PC-3 (cell line): ENCODE data around the gene EPN1.

Source experiments
- EZH2 ChIP-seq: fragments of 300-600 bp; sonication (generic); IDR thresholded peaks from one replicate; pipeline ENCODE4 v1.6.1; 2017; ENCODE audit warnings: antibody characterized with exemption, mild to moderate bottlenecking, low read length; ENCODE audit not compliant: unreplicated experiment
- EZH2phosphoT487 ChIP-seq: fragments of 300-600 bp; sonication (generic); IDR thresholded peaks from 2 replicates; pipeline ENCODE4 v1.6.1; 2018; ENCODE audit warnings: mild to moderate bottlenecking, antibody characterized with exemption, low read length, borderline replicate concordance
- TF ChIP-seq, protein P1 (sequence below): fragments of 300-600 bp; sonication (generic); conservative IDR thresholded peaks from 2 replicates; pipeline ENCODE4 v1.5.1; 2017; ENCODE audit warnings: antibody characterized with exemption, low read depth, mild to moderate bottlenecking, low read length

DNA sequence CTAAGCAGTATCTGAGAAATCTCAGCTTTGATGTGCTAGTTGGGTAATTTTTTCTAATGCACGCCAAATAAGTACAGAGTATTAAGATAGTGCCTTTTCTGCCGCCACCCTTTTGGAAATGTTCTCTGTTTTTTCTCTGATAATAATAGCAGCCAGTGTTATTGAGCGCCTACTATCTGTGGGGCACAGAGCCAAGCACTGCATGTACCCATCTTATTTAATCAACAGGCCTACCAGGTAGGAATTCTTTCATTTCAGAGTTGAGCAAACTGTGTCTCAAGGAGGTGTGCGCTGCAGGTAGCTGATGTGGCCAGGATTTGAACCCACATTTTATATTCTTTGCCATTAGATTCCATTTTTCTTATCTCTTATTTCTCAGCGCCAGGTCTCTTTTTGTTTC, 1.4 kb downstream of the EPN1 start:
- TF ChIP-seq, protein P1, sequence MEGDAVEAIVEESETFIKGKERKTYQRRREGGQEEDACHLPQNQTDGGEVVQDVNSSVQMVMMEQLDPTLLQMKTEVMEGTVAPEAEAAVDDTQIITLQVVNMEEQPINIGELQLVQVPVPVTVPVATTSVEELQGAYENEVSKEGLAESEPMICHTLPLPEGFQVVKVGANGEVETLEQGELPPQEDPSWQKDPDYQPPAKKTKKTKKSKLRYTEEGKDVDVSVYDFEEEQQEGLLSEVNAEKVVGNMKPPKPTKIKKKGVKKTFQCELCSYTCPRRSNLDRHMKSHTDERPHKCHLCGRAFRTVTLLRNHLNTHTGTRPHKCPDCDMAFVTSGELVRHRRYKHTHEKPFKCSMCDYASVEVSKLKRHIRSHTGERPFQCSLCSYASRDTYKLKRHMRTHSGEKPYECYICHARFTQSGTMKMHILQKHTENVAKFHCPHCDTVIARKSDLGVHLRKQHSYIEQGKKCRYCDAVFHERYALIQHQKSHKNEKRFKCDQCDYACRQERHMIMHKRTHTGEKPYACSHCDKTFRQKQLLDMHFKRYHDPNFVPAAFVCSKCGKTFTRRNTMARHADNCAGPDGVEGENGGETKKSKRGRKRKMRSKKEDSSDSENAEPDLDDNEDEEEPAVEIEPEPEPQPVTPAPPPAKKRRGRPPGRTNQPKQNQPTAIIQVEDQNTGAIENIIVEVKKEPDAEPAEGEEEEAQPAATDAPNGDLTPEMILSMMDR = peak; percentile 58; the same call in 1 of the 2 replicates
- TF ChIP-seq EZH2 = no peak
- no peak for TF ChIP-seq EZH2phosphoT487
